Skeletal muscle tissue (tissue), 4 donors: Measurements from ENCODE around the gene VMP1. TPM values are rescaled to one million over a fixed set of nuclear protein-coding genes. Genes with fewer than 3 reads are reported as not detected.
"Not testable (repeated sequence)": the region's sequence is repeated elsewhere in the genome, so short reads cannot be mapped to it uniquely, and the experiment has no call there.

ENCODE experiments used
- H3K27ac ChIP-seq: one replicate; pipeline ENCODE4 v1.7.0; 2013; ENCODE audit warnings: mild to moderate bottlenecking, low read depth, low read length, inconsistent platforms
- H3K27me3 ChIP-seq, 3 donors: one replicate each; pipeline ENCODE4 v1.7.0; 2013; ENCODE audit warnings: low read length in 3 of 3; ENCODE audit not compliant: control insufficient read depth in 3 of 3, insufficient read depth in 3 of 3
- H3K36me3 ChIP-seq, 3 donors: one replicate each; pipeline ENCODE4 v1.7.0; 2013; ENCODE audit warnings: low read length in 3 of 3; ENCODE audit not compliant: control insufficient read depth in 3 of 3, insufficient read depth in 3 of 3
- H3K4me1 ChIP-seq, 3 donors: one replicate each; pipeline ENCODE4 v1.7.0; 2013; ENCODE audit warnings: low read length in 3 of 3, mild to moderate bottlenecking in 3 of 3; ENCODE audit not compliant: control insufficient read depth in 3 of 3, insufficient read depth in 3 of 3
- H3K4me3 ChIP-seq, 3 donors: one replicate each; pipeline ENCODE4 v1.7.0; 2013; ENCODE audit warnings: low read length in 3 of 3
- H3K9ac ChIP-seq, 3 donors: one replicate each; pipeline ENCODE4 v1.7.0; 2013; ENCODE audit warnings: low read length in 3 of 3, mild to moderate bottlenecking in 3 of 3, moderate library complexity in 2 of 3, low read depth in 1 of 3
- H3K9me3 ChIP-seq, 3 donors: one replicate each; pipeline ENCODE4 v1.7.0; 2013; ENCODE audit warnings: low read length in 3 of 3; ENCODE audit not compliant: control insufficient read depth in 3 of 3
- total RNA-seq: library from RNA; depleted of rRNA; stranded (reverse); fragments of >200 nt; gene quantifications from one replicate; pipeline ENCODE4 v1.2.3, GENCODE V29; 2014
- donor health status: Osteomylitis.

The VMP1 gene
- total RNA-seq, 1 donor from 2014 or later: 128 TPM

- no peak overlapping the region for H3K4me3 ChIP-seq
- H3K4me1 ChIP-seq: no peaks in the 10 kb centered on the region
- no peaks in the 10 kb centered on the region for H3K36me3 ChIP-seq
- no peak overlapping the region for H3K9ac ChIP-seq
- no peak overlapping the region for H3K27ac ChIP-seq
- no peaks in the 10 kb centered on the region for H3K9me3 ChIP-seq
- no peaks in the 10 kb centered on the region for H3K27me3 ChIP-seq
Measured at GRCh38 chr17:59793205-59793604, 85.8 kb downstream of the VMP1 start.

GRCh38 chr17:59796138-59796537, 88.7 kb downstream of the VMP1 start:
- Histone ChIP-seq H3K4me1 (no peaks in the 10 kb centered on the region), H3K9me3 (no peaks in the 10 kb centered on the region), H3K4me3 (no peak overlapping the region), H3K9ac (no peak overlapping the region), H3K27ac (no peak overlapping the region), H3K36me3 (no peaks in the 10 kb centered on the region), H3K27me3 (no peaks in the 10 kb centered on the region)

DNA sequence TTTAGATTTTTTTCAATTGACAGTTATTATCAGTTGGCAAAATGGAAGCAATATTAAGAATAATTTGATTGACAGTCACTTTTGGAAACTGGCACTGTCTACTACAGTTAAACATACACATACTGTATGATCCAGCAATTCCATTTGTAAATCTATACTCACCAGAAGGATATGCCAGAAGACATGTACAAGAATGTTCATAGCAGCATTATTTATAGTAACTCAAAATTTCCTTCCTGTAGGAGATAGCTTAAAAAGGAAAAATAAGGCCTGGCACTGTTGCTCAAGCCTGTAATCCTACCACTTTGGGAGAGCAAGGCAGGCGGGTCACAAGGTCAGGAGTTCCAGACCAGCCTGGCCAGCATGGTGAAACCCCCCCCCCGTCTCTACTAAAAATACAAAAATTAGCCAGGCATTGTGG, 89.3 kb downstream of the VMP1 start:
- Histone ChIP-seq H3K4me1 (no peaks in the 10 kb centered on the region), H3K27ac (no peak overlapping the region), H3K9me3 (no peaks in the 10 kb centered on the region), H3K36me3 (no peaks in the 10 kb centered on the region), H3K27me3 (no peaks in the 10 kb centered on the region), H3K9ac (no peak overlapping the region), H3K4me3 (no peak overlapping the region)

DNA sequence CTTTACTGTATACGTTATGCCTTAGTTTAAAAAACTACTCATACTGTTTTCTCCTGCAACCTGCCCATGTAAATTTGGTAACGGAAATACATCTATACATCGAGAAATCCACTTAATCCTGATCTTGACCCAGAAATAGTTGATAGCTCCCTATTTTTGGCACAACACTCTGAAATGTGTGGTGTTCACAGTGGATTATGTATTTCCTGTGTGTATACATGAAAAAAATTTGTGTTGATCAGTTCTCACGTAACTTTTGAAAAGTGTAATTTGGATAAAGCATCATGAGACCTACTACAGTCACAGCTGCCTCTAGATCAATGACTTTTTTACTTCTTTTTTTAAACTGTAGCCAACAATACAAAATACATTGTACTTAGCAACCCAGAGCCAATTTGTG, 90.7 kb downstream of the VMP1 start:
- H3K4me1 ChIP-seq: no peaks in the 10 kb centered on the region
- no peak overlapping the region for H3K27ac ChIP-seq

GRCh38 chr17:59800530-59800942, 93.1 kb downstream of the VMP1 start:
- Histone ChIP-seq H3K4me3 (no peak overlapping the region), H3K36me3 (peaks cover 0 to 2% (median 0%) of the 10 kb centered on the region in 3 donors), H3K4me1 (no peaks in the 10 kb centered on the region), H3K27me3 (no peaks in the 10 kb centered on the region), H3K9ac (no peak overlapping the region), H3K9me3 (no peaks in the 10 kb centered on the region), H3K27ac (no peak overlapping the region)

More for the DNA sequence above, 90.7 kb downstream of the VMP1 start:
- no peaks in the 10 kb centered on the region for H3K27me3 ChIP-seq
- H3K9me3 ChIP-seq: no peaks in the 10 kb centered on the region
- H3K9ac ChIP-seq: no peak overlapping the region
- H3K36me3 ChIP-seq: peaks cover 0 to 2% (median 0%) of the 10 kb centered on the region in 3 donors
- no peak overlapping the region for H3K4me3 ChIP-seq

DNA sequence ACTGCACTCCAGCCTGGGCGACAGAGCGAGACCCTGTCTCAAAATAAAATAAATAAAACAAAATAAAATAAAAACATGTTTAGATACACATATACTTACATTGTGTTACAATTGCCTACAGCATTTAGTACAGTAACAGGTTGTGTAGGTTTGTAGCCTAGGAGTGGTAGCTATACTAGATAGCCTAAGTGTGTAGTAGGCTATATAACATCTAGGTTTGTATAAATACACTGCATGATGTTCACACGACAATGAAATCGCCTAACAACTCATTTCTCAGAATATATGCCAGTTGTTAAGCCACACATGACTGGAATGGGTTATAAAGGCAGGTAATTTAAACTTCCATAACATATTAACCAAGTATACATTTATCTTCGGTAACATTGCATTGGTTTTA, 94.7 kb downstream of the VMP1 start:
- H3K27ac ChIP-seq: no peak overlapping the region
- no peaks in the 10 kb centered on the region for H3K4me1 ChIP-seq

GRCh38 chr17:59804901-59805465, 97.5 kb downstream of the VMP1 start:
- H3K27me3 ChIP-seq: no peaks in the 10 kb centered on the region
- peak overlapping the region in 1 of 3 donors; percentile 12 for H3K9ac ChIP-seq
- peak overlapping the region; percentile 8 for H3K27ac ChIP-seq
- no peaks in the 10 kb centered on the region for H3K9me3 ChIP-seq
- H3K36me3 ChIP-seq: peaks cover 0 to 2% (median 2%) of the 10 kb centered on the region in 3 donors
- no peaks in the 10 kb centered on the region for H3K4me1 ChIP-seq
- no peak overlapping the region for H3K4me3 ChIP-seq

More for the DNA sequence above, 94.7 kb downstream of the VMP1 start:
- Histone ChIP-seq H3K9me3 (no peaks in the 10 kb centered on the region), H3K36me3 (peaks cover 0 to 2% (median 0%) of the 10 kb centered on the region in 3 donors), H3K4me3 (no peak overlapping the region), H3K27me3 (no peaks in the 10 kb centered on the region), H3K9ac (no peak overlapping the region)

GRCh38 chr17:59806322-59806721, 98.9 kb downstream of the VMP1 start:
- H3K4me3 ChIP-seq, H3K27ac ChIP-seq, H3K27me3 ChIP-seq, H3K9me3 ChIP-seq, H3K36me3 ChIP-seq, H3K9ac ChIP-seq, H3K4me1 ChIP-seq: not testable (repeated sequence)

DNA sequence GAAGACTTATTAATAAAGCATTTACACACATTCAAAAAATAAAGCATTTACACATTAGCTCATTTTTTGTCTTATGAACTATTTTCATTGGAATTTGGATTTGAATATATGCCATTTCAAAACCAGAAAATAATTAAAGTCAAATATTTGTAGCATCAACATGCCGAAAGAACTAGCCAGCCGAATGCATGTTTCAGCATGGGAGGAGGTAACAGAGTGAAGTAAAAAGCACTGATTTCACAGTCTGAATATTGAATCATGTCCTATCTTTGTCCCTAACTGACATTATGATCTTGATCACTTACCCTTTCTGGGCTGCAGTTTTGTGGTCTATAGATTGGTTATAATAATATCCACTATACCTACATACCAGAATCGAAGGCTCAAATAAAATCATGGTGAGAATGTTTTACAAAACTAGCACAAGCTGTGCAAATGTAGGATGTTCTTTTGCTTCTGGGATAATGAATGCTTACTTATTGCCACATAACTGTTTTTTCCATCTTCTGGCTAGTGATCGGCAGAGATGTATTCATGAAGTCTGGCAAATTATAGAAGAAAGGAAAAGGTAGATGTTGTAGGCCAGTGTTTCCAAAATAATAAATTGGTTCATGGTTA, 100.5 kb downstream of the VMP1 start:
- no peak overlapping the region for H3K9ac ChIP-seq
- no peaks in the 10 kb centered on the region for H3K27me3 ChIP-seq
- peaks cover 2 to 12% (median 2%) of the 10 kb centered on the region in 3 donors for H3K36me3 ChIP-seq
- no peaks in the 10 kb centered on the region for H3K4me1 ChIP-seq
- H3K4me3 ChIP-seq: no peak overlapping the region
- no peak overlapping the region for H3K27ac ChIP-seq
- H3K9me3 ChIP-seq: no peaks in the 10 kb centered on the region

- H3K27me3 ChIP-seq: no peaks in the 10 kb centered on the region
Measured at GRCh38 chr17:59810894-59811153, 103.4 kb downstream of the VMP1 start.

More at GRCh38 chr17:59810894-59811153, 103.4 kb downstream of the VMP1 start:
- Histone ChIP-seq H3K9me3 (no peaks in the 10 kb centered on the region), H3K36me3 (peaks cover 2 to 12% (median 2%) of the 10 kb centered on the region in 3 donors), H3K27ac (no peak overlapping the region), H3K4me1 (no peaks in the 10 kb centered on the region), H3K4me3 (no peak overlapping the region), H3K9ac (no peak overlapping the region)
